ENCODE data around the gene UBR3. TPM values are rescaled to one million over a fixed set of nuclear protein-coding genes. Genes with fewer than 3 reads are reported as not detected.

UBR3 gene
- total RNA-seq, 1 experiment from 2014 or later = 21.9 TPM

DNA sequence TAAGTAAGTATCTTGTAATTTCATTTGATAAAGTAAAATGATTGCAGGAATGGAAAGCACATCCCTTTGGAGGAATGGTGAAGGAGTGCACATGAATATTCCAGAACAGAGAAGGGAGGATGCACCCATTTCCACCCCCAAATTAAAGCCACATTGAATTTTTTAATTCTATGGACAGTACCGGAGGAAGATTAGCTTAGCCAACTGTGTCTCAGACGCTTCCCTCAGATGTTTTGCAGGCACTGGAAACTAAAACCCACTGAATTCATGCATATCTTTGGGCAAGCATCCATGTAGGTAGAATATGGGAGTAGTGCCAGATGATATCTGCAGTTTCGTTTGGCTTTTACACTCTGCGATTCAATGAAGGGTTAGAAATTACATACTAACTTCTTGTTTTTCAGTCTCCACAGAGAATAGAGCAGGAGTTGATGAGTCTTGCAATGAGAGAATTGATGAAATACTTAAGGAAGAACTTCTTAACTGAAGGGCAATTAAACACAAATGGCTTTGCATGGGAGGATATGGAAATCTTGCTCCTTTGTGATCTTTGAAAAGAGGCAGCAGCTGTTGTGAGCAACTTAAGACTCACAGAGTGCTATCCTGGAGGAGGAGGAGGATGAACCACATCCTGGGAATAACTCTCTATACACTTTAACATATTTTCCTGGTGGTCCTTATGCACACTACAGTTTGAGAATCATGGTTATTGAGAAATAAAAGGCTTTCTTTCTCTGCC is 279.0 kb downstream of the UBR3 start:
- Histone ChIP-seq H3K79me1 (ENCODE audit: insufficient read depth, low read depth, low read length, poor library complexity, severe bottlenecking) (no peaks in the 10 kb centered on the region), H2AK5ac (ENCODE audit: insufficient read length, low read length) (no peak overlapping the region), H3K4me1 (ENCODE audit: insufficient read depth, low read length) (peaks cover 12% of the 10 kb centered on the region; the same call in 1 of the 2 replicates), H3T11ph (ENCODE audit: low read length) (no peak overlapping the region), H3K79me2 (ENCODE audit: insufficient read depth, low read length) (no peaks in the 10 kb centered on the region), H3K27me3 (ENCODE audit: insufficient read depth, low read length) (no peaks in the 10 kb centered on the region), H4K8ac (replicated peaks; ENCODE audit: insufficient read length, low read depth, low read length) (no peak overlapping the region), H2AFZ (ENCODE audit: low read length) (no peak overlapping the region), H4K5ac (ENCODE audit: insufficient read length, low read depth, low read length) (no peak overlapping the region), H2BK12ac (ENCODE audit: insufficient read length, low read depth, low read length) (no peak overlapping the region), H3K14ac (ENCODE audit: insufficient read depth, low read length) (no peak overlapping the region), H2BK15ac (ENCODE audit: low read depth, low read length) (no peak overlapping the region), H4K91ac (ENCODE audit: insufficient read length, low read depth, low read length) (no peak overlapping the region), H3K56ac (ENCODE audit: insufficient read length, low read depth, low read length) (no peak overlapping the region), H3K9ac (ENCODE audit: extremely low read depth, insufficient read length, low read length) (no peak overlapping the region), H2BK5ac (ENCODE audit: insufficient read length, low read length) (no peak overlapping the region), H3K23me2 (ENCODE audit: insufficient read length, low read depth, low read length, poor library complexity, severe bottlenecking) (no peaks in the 10 kb centered on the region), H3K23ac (ENCODE audit: insufficient read length, low read depth, low read length) (no peak overlapping the region), H3K18ac (ENCODE audit: insufficient read length, low read depth, low read length) (no peak overlapping the region), H3K27ac (ENCODE audit: insufficient read length, low read depth, low read length) (peak overlapping the region; percentile 71), H3K9me3 (ENCODE audit: control insufficient read depth, low read depth, low read length) (no peaks in the 10 kb centered on the region), H4K20me1 (ENCODE audit: control insufficient read depth, insufficient read depth, insufficient read length) (no peaks in the 10 kb centered on the region), H3K4me2 (ENCODE audit: insufficient read depth, insufficient read length, low read length) (peak overlapping the region; percentile 15), H2BK20ac (ENCODE audit: low read depth, low read length, poor library complexity, severe bottlenecking) (no peak overlapping the region), H2BK120ac (ENCODE audit: low read depth, low read length, poor library complexity, severe bottlenecking) (no peak overlapping the region), H3K4ac (ENCODE audit: low read depth, low read length) (no peak overlapping the region)
- Mint-ChIP-seq H3K4me3 (no peak overlapping the region), H3K9me3 (peaks cover 0 to 3% of the 10 kb centered on the region in 2 experiments; a peak in 3 of 5 replicates), H3K36me3 (ENCODE audit: insufficient read depth in 1 of 3, low read depth in 3 of 3) (peaks cover 0 to 16% (median 3%) of the 10 kb centered on the region in 3 experiments; a peak in 5 of 7 replicates), H3K27me3 (ENCODE audit: low read depth) (no peaks in the 10 kb centered on the region), H3K4me1 (peaks cover 27 to 29% of the 10 kb centered on the region in 2 experiments), H3K27ac (peak overlapping the region; percentile 15 to 83 (median 71); a peak in 3 of 7 replicates)
- DNase-seq = no peak
- TF ChIP-seq, protein P1, sequence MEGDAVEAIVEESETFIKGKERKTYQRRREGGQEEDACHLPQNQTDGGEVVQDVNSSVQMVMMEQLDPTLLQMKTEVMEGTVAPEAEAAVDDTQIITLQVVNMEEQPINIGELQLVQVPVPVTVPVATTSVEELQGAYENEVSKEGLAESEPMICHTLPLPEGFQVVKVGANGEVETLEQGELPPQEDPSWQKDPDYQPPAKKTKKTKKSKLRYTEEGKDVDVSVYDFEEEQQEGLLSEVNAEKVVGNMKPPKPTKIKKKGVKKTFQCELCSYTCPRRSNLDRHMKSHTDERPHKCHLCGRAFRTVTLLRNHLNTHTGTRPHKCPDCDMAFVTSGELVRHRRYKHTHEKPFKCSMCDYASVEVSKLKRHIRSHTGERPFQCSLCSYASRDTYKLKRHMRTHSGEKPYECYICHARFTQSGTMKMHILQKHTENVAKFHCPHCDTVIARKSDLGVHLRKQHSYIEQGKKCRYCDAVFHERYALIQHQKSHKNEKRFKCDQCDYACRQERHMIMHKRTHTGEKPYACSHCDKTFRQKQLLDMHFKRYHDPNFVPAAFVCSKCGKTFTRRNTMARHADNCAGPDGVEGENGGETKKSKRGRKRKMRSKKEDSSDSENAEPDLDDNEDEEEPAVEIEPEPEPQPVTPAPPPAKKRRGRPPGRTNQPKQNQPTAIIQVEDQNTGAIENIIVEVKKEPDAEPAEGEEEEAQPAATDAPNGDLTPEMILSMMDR (conservative IDR thresholded peaks at IDR 0.05) = no peak
- no CpG with 5 or more reads among the region's 4 CpGs for WGBS (ENCODE audit: extremely low coverage, insufficient read length, low lambda C conversion rate)

All from H9 (cell line).